Activated T-cell treated with anti-CD3 and anti-CD28 coated beads for 4 hours (primary cell): ENCODE data around the gene TCHP.
"Not testable (repeated sequence)": the region's sequence is repeated elsewhere in the genome, so short reads cannot be mapped to it uniquely, and the experiment has no call there.

Experiments
- DNase-seq: peaks from one replicate; pipeline ENCODE4 v3.0.0-alpha.2; 2020

TCHP gene

DNA sequence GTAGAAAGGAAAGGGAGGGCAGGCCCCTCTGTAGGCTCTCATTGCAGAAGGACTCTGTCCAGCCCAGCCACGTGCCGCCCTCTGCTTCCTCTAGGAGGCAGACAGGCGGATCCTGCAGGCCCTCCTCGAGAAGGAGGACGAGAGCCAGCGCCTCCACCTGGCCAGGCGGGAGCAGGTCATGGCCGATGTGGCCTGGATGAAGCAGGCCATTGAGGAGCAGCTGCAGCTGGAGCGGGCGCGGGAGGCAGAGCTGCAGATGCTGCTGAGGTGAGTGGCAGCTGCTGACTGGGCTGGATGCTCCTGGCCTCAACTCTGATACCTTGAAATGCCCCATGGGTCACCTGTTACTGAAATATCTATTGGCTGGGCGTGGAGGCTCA, 10.9 kb downstream of the TCHP start:
- no peak for DNase-seq

DNA sequence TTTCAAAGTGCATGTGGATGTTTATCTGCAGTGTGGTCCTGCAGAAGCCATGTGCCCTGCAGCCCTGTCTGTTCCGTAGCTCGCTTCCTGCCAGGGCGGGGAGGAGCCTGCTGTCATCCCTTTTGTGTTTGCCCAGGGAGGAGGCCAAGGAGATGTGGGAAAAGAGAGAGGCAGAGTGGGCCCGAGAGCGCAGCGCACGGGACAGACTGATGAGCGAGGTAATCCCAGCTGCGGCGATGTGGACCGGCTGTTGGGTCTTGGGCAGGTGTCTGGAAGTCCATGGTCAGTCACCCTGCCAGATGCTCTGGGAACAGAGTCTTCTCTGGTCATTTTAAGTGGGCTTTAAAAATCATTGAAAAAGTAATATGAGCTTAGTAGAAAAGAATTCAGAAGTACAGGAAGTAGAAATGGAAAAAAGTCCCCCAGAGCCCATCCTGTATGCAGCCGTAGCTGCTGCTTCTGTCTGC, 12.8 kb downstream of the TCHP start:
- DNase-seq, result no peak

- DNase-seq, result no peak
These were observed 14.4 kb downstream of the TCHP start for GRCh38 chr12:109914461-109914860.

DNA sequence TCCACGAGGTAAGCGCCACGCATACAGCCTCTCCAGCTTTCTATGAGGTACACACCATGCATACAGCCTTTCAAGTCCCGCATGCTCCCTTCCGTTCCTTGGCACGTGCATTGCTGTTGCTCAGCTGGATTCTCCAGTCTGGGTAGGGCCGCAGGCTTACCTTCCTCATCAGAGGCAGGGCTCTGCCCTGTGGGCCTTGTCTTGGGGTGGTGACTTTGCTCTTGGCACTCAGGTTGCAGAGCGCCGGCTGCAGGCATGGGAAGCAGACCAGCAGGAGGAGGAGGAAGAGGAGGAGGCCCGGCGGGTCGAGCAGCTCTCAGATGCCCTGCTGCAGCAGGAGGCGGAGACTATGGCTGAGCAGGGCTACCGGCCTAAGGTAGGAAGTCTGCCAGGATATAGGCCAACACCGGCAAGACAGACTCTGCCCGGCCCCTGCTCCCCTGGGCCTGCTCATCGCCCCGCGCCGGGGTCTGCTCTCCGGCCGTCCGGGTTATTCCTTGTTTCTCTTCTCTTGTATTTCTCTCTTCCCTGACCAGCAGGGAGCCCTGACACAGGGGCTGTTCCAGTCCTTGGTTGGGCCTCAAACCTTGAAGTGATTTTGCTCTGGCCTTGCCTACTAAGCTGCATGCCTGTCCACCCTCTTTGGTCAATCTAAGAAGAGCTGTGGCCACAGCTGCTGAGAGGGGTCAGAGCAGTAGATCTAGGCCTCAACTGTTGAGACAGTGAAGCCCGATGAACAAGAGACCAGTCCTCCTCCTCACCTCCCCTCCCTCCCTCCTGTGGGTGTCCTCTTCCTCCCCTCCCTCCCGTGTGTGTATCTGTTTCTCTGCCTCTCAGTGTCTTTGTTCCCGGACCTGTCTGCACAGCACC, 15.3 kb downstream of the TCHP start:
- no peak for DNase-seq

GRCh38 chr12:109916045-109916444, 16.0 kb downstream of the TCHP start:
- DNase-seq, result no peak

DNA sequence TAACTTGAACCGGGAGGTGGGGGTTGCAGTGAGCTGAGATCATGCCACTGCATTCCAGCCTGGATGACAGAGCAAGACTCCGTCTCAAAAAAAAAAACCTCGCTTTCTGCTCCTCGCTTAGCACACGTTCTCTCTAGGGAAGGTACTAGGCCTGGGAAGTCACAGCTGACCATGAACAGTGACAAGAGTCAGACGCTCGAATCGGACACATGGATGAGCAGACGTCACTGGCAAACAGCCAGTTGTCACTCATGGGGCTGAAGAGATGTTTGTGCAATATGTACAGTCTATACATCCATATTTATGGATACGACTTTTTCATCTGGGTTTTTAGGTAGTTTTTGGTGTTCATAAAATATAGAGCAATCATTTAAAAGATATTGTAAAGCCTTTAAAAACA, 19.4 kb downstream of the TCHP start:
- no peak for DNase-seq

GRCh38 chr12:109920261-109920780, 20.2 kb downstream of the TCHP start:
- DNase-seq, result no peak

GRCh38 chr12:109921982-109922381, 21.9 kb downstream of the TCHP start:
- DNase-seq, result no peak

GRCh38 chr12:109923038-109923437, 23.0 kb downstream of the TCHP start:
- DNase-seq, result no peak

GRCh38 chr12:109923481-109924245, 23.6 kb downstream of the TCHP start:
- DNase-seq, result no peak

DNA sequence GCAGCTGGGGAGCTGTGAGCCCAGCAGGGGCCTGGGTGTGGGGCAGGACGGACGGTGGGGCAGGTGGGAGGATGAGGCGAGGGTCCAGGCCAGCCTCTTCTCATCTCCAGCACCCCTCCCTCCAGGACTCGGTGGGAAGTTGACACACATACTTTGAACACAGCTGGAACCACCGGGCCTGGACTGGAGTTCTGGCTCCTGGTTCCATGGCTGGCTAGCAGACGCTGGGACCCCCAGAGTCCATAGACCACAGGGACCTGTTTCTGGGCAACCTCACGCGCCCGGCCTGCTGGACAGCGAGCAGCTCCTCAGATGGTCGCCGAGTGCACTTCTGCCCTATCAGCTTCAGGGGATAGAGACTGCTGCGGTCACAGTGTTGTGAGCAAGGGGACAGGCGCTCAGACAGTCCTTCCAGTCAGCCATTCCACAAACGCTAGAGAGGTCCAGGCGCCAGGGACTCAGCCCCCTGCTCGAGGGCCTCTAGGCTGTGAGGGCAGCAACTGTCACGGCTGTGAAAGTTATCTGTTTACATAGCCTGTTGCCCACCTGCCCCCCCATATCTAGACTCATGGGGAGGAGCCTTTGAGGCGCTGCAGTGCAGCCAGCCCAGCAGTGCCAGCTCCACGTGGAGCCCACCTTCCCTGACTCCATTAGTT, 25.2 kb downstream of the TCHP start:
- no peak for DNase-seq

DNA sequence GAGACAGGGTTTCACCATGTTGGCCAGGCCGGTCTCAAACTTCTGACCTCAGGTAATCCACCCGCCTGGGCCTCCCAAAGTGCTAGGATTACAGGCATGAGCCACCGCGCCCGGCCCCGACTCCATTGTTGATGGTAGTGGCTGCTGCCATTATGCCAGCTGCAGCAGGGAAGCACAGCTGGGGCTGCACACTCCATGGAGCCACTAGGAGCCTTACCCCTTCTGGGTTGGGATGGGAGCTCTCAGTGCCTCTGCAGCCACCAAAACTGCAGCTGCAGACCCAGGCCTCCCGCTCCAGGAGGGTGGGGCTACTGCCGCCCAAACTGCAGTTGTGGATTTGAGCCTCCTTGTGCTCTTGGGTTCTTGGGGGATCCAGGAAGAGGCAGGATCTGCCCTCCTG, 25.9 kb downstream of the TCHP start:
- no peak for DNase-seq

DNA sequence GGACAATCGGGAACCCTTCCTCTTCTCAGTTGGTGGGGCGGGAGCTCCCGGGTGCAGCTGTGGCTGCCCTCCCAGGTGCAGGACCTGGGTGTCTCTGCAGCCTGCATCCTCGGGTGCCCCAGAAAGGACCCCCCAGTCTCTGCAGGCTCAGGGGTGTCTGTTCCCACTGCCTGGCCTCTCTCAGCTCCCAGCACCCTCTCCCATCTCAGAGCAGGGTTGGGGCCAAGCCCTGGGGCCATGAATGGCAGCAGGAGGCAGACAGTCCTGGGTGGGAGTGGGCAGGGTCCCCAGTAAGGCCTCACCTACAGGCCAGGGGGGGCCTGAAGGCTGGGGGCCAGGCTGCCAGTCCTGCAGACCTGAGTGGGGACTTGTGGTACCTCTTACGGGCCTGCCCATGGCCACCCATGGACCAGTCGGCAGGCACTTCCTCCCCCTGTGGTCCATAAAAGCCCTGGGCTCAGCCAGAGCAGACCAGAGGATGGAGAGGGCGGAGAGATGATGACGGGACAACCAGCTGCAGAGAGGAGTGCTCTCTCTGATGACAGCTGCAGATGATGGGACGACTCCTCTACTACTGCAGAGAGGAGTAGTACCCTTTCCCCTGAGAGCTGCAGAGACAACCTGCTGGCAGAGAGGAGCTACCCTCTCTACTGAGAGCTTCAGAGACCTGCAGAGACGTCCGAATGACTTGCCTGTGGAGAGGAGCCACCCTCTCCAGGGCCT, 26.6 kb downstream of the TCHP start:
- no peak for DNase-seq

- peak; percentile 15 for DNase-seq
These were observed 27.5 kb downstream of the TCHP start for GRCh38 chr12:109927622-109928021.

DNA sequence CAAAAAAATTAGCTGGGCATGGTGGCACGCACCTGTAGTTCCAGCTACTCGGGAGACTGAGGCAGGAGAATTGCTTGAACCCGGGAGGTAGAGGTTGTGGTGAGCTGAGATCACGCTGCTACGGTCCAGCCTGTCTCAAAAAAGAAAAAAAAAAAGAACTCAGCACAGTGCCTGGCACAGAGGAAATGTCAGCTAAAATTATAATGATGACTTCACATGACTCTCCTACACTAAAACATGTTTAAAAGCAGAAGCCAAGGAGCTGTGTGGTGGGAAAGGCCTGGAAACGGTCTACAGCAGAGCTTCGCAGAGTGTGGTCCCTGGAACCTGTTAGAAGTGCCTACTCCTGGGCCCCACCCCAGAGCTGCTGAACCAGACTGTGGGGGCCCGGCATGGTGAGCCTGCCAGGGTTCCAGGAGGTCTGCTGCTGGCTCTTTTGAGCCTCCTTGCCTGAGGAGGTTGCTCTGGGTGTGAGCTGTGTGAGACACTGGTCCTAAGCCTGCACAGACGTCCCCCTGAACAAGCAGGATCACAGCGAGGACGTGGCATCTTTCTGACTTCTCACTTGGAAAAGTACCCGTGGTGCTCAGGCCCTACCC, 28.1 kb downstream of the TCHP start:
- no peak for DNase-seq

GRCh38 chr12:109929326-109929725, 29.3 kb downstream of the TCHP start:
- DNase-seq, result not testable (repeated sequence)

GRCh38 chr12:109930028-109930800, 30.1 kb downstream of the TCHP start:
- no peak for DNase-seq

GRCh38 chr12:109931143-109931542, 31.1 kb downstream of the TCHP start:
- no peak for DNase-seq

DNA sequence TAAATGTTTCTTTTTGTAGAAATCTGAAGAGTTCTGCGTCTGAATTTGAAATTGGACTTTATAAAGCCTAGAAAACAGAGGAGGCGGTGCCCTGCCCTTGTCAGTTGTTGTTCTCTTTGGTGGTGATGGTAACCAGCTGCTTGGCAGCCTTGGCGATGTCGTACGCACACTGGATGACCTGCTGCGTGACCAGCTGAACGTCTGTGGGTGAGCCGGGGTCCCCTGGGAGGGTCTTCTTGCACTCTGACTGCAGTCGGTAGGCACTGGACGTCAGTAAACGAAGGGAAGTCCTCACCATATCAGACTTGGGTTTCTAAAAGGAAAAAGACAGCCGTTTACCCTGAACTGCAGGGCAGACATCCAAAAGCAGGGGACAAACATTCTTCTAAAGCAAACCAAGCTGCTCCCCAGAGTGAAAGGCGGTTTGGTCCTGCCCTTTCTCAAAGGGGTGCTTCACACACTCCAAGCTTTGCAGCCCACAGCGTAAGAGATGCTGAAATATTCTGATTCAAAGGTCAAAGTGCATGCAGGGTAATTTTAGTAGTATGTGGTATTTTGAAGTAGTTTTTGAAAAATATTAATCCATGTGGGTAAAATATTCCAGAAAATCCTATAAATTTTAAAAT, 32.9 kb downstream of the TCHP start:
- DNase-seq, result no peak

GRCh38 chr12:109934026-109934425, 34.0 kb downstream of the TCHP start:
- no peak for DNase-seq

DNA sequence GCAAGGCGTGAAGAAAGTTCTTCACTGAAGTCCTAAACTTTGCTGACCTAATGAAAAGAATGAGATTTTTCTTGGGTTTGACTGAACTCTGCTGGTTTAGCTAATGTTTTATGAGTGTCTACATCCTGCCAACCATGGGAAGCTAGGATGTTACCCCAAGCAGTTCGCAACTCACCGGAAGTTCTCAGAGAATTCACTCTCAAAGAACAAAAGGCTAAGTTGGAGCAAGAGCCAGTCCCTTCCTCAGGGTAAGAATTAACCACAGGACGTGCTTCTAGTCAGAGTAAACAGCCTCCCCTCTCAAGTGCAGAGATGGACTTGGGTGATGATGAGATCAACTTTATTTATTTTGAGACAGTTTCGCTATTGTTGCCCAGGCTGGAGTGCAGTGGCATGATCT, 37.3 kb downstream of the TCHP start:
- no peak for DNase-seq
